NK-92 treated with Interleukin-12 subunit alpha and Interleukin-12 subunit beta, amount 100 ng/mL, for 24 hours (cell line): Measurements from ENCODE around the gene IL17RD.

ENCODE experiments used
- DNase-seq: peaks from one replicate; lab custom pipeline; 2025; lab: John Stamatoyannopoulos, UW

IL17RD gene

GRCh38 chr3:57158813-57159738 lies 6.1 kb downstream of the IL17RD start:
- no peak for DNase-seq

DNA sequence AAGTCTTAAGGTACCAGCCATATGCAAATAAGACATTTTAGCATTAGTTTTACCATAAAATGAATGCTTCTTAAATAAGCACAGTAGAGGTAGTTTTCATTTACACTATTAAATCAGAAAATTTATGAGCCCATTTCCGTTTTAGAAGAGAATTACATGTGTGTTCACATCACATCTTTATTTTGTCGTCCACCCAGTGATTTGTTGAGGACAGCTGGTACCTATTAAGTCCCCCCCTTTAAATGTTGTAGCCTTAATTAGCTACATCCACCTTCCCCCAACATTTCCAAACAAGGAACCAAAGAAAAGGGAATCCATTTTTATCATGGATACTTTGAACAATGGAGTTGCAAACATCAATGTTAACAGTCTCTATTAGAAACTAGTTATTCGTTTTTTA lies 6.8 kb downstream of the IL17RD start:
- DNase-seq: no peak

DNA sequence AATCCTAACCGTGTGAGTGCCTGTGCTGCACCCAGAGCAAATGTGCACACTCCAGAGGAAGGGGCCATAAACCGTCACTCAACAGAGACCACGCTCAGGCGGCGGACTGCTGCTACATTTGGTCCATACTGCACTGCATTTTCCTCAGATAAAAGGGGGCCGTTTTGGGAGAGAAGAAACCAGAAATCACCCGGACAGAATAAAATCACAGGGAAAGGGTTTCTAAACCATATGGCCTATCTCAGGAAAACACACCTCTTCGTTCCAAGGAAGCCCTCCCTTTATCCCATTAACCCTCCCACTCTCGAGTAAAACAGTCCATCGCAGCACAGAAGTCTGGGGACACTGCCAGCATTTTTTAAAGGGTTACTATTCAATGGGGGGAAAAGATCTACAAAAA lies 7.6 kb downstream of the IL17RD start:
- DNase-seq: no peak

- DNase-seq: no peak
Observed at GRCh38 chr3:57155310-57155643, 9.9 kb downstream of the IL17RD start.

GRCh38 chr3:57154470-57155309 lies 10.5 kb downstream of the IL17RD start:
- DNase-seq: no peak

DNA sequence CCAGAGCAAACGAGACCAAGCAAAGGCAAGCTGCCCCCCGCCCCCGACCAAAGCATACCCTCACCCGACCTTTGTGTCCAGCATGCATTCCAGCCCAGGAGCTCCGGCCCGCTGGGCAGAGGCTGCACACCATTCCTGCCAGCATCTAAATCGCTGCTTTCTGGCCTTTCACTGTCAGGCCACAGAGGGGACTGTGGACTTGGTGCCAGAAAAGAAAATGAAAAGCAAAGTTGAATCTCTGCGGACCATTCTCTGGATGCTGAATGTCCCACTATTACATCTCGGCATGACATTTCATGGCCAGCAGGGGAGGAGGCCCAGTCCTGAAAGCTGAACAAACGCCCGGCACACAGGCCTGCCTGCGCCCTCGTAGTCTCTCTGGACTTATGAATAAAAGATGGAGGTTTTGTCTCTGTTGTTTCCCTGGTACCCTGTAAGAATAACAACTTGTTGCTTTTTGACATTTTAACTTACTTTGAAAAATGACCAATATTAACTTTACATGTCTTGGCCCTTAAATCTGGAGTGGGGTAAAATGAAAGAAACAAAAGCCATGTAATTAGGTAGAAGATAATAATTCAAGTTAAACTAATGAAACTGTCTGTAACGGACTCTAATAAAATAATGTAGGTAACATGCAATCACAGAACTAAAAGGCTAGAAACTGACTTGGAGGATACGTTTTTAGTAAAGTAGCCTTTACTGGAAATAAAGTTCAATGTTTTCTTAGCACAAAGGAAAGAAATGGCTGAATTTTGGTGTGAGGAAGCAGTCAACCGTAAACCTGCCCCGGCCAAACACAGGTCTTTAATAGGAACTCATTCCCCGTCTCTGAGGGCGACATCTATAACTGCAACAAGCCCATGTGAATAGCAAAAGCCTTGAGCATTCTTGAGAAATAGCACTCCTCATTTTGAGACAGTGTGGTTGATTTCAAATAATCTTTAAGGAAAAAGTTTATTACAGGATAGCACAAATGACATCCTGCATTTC lies 12.7 kb downstream of the IL17RD start:
- DNase-seq: no peak

GRCh38 chr3:57151749-57152148 lies 13.4 kb downstream of the IL17RD start:
- no peak for DNase-seq

DNA sequence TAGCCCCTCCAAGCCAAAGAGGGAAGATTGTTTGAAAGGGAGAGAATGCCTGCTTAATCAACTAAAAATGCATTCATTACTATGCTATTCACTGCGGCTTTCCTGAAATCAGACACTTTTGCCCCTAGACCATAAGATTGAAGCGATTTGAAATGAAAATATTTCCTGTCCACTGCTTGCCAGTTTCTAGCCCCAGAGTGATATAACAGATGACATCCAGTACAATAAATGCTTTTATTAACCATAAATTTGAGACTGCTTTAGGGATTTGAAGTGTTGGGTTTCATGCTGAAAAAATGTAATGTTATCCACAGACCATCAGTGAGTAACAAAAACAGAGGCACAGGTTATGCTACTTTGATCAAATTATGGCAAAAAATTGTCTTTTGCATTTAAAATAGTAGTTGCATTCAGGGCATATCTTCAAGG lies 14.1 kb downstream of the IL17RD start:
- DNase-seq: no peak

DNA sequence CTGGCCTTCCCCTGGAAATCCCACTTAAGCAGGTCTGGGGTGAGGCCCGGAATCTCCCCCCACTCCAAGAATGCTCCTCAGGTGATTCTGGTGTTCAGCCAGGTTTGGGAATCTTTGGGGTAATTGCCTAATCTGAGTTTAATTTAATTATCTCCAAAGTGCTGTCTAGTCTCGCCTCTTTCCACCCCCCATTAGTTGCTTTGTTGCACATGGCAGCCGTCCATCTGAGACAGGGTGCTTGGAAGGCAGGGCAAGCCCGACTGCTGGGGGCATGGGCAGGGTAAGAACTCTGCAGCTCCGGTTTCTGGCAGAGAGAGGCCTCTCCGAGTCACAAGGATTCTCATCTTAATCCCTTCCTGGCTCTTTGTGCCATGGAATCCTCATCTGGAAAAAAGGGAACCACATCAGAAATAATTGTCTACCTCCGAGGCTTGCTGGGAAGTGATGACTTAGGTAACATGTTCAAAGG lies 15.0 kb downstream of the IL17RD start:
- no peak for DNase-seq

DNA sequence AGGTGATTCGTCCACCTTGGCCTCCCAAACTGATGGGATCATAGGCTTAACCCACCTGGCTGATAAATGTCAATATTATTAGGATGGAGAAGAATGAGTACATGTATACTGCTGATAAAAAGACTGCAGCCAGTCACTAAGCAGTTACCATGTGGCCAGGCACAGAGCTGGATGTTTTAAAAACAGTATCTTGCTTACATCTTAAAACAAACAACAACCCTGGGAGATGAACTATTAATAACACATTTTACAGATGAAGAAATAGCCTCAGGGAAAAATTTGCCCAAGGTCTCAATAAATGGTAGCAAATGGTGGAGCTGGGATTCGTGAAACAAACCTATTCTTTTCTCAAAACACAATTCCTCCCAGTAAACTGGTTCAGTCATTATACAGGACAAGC lies 18.1 kb downstream of the IL17RD start:
- no peak for DNase-seq

- DNase-seq: no peak
Observed at GRCh38 chr3:57145852-57146251, 19.3 kb downstream of the IL17RD start.

DNA sequence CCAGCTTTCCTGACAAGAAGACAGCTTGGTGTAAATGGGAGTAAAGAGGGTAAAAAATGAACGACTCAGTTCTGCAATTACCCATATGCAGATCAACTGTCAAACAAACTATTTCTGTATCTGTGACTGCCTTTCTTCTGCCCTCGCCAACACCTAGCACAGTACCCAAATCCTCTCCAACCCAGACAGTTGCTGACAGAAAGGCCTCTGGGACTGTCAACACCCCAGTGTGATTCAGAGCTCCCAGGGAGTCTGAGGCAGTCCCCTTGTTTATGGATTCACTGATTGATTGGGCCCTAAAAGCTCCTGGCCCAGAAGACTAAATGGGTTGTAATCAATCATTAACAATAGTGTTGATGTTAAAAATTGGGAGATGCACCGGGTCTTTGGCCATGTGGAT lies 20.2 kb downstream of the IL17RD start:
- no peak for DNase-seq

DNA sequence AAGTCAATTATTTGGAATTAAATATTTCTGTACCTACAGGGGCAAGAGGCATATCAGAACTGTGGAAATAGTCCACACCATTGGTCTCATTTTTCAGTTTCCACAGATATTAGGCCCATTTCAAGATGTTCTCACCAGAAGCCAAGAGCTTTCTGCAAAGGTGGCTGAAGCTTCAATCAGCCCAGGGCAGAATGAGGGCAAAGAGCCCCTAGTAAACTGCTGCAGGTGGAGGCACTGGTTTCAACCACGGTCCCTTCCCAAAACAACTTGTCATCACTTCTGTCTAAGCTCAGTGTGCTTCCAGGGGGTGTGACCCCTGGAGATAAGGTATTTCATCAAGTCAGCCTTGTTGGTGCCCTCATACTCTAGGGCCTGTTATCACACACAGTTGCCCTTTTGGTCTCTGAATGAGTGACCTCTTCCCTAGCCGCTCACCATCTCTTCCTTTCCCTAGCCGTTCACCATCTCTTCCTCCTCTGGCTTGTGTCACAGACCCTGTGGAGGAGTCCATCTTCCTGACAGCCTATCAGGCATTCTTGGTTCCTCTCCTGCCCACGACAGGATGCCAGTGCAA lies 21.2 kb downstream of the IL17RD start:
- no peak for DNase-seq

DNA sequence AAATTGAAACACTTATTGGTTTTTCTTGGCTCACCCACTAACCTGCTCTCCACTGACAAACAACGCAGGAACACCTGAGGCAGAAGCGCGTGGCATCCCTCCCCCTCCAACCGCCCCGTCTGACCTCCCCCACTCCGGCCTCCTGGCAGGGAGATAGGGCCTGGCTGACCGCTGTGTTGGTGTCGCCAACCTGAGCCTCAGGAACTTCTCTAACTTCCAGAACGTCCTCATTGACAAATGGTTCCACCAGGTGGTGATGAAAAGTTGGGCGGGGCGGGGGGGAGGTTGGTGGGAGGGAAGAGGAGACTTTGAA lies 22.8 kb downstream of the IL17RD start:
- no peak for DNase-seq

GRCh38 chr3:57141719-57142410 lies 23.3 kb downstream of the IL17RD start:
- no peak for DNase-seq

GRCh38 chr3:57140894-57141293 lies 24.3 kb downstream of the IL17RD start:
- no peak for DNase-seq

GRCh38 chr3:57135964-57136719 lies 29.0 kb downstream of the IL17RD start:
- DNase-seq: no peak

GRCh38 chr3:57133157-57133556 lies 32.0 kb downstream of the IL17RD start:
- DNase-seq: no peak

DNA sequence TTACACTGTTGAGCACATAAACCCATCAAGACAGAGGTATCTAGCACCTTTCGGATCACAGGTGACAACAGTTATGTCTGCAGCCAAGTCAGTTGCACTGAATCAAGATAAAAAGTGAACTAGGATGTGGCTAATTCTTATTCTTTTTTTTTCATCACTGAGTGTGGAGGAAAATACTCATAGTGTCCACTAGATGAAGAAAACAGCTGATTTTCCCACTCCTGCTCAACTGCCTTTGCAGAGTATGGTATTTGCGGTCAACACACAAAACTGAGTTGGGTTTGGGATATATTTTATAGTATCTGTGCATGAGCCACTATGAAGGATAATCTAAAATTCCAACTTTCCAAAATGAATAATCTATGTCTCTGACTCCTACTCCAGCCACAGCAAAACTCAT lies 32.5 kb downstream of the IL17RD start:
- DNase-seq: no peak

- DNase-seq: no peak
Observed at GRCh38 chr3:57131210-57131588, 34.0 kb downstream of the IL17RD start.
